Adrenal gland (tissue), 12 donors: ENCODE results near the gene ARHGAP22. TPM values are rescaled to one million over a fixed set of nuclear protein-coding genes. Genes with fewer than 3 reads are reported as not detected.

ENCODE experiments used
- DNase-seq, 7 donors: peaks; one replicate each; pipeline ENCODE4 v3.0.0-alpha.2; 2019 to 2020
- H3K27ac ChIP-seq, 5 donors: fragments of 200-600 bp; sonication (generic) in 4 of 5; 1 replicate in 3 of 5; 2 replicates in 2 of 5; pipeline versions ENCODE4 v1.5.1 to v1.8.0; 2016 to 2020; ENCODE audit warnings: mild to moderate bottlenecking in 1 of 5
- H3K27me3 ChIP-seq: fragments of 200-600 bp; 2 replicates; pipeline ENCODE4 v1.8.0; 2021
- H3K36me3 ChIP-seq, 2 donors: fragments of 200-600 bp; replicated peaks in 1 of 2; 1 replicate in 1 of 2; 2 replicates in 1 of 2; pipeline versions ENCODE4 v1.5.1 to v1.8.0; 2018 to 2022
- H3K4me1 ChIP-seq, 2 donors: fragments of 200-600 bp; replicated peaks in 1 of 2; 1 replicate in 1 of 2; 2 replicates in 1 of 2; pipeline versions ENCODE4 v1.5.1 to v1.8.0; 2018 to 2021
- H3K4me3 ChIP-seq, 4 donors: fragments of 200-600 bp; sonication (generic) in 3 of 4; one replicate each; pipeline ENCODE4 v1.5.1; 2016 to 2018
- H3K9me3 ChIP-seq, 3 donors: fragments of 200-600 bp; sonication (generic) in 1 of 3; replicated peaks in 1 of 3; 1 replicate in 2 of 3; 2 replicates in 1 of 3; pipeline versions ENCODE4 v1.5.1 to v1.8.0; 2016 to 2021
- POLR2A ChIP-seq, 2 donors: fragments of 450-650 bp; IDR thresholded peaks; one replicate each; pipeline ENCODE4 v1.6.1; 2017; ENCODE audit warnings: antibody characterized with exemption in 2 of 2, mild to moderate bottlenecking in 2 of 2, moderate library complexity in 1 of 2
- WGBS, 4 donors: extraction: QIAGEN DNeasy Blood & Tissue Kit in 2 of 4; methylation state at CpG; one replicate each; pipeline versions ENCODE4 v1.1.5 to v1.1.7; 2013 to 2017; 5-methylcytosine and 5-hydroxymethylcytosine counted together
- intact Hi-C, 2 donors: fragments of 100-400 bp; cut with DNase I; formaldehyde crosslinking; loops; one replicate each; pipeline versions ENCODE4 v1.14.1 to v1.15.0; 2022 to 2023
- polyA plus RNA-seq, 3 donors: library from polyadenylated mRNA; stranded (reverse); fragments of 200-250 nt in 2 of 3; fragments of 350-450 nt in 1 of 3; fragmentation: Illumina TruSeq in 1 of 3; extraction: RNeasy Lipid Tissue Mini Kit (QIAGEN cat#74804) in 1 of 3; gene quantifications; one replicate each; pipeline ENCODE4 v1.2.3, GENCODE V29; 2013 to 2014
- total RNA-seq, 9 donors: library from RNA; depleted of rRNA in 4 of 9; stranded (reverse); fragments of >200 nt in 4 of 9; fragments of 120-200 nt in 1 of 9; fragmentation: NEBNext Ultra II Directional in 1 of 9; extraction: Animal tissue kit (Norgen Biotek cat#: 25700) in 1 of 9; gene quantifications; one replicate each; pipeline versions ENCODE4 v1.1.0 to v1.2.4, GENCODE V29; 2013 to 2023
- TF ChIP-seq, protein P1 (sequence below), 6 experiments: fragments of 450-650 bp in 4 of 6; fragments of 200-600 bp in 2 of 6; sonication (generic) in 1 of 6; IDR thresholded peaks; 1 replicate in 5 of 6; 2 replicates in 1 of 6; pipeline versions ENCODE4 v1.5.1 to v1.8.0; 2016 to 2021; ENCODE audit warnings: antibody characterized with exemption in 6 of 6, mild to moderate bottlenecking in 2 of 6, moderate library complexity in 1 of 6
- donor health status: healthy with polysubstance abuse.
- donor health status: Bipolar disorder and iron deficiency.
- donor health status: DM: yes; HTN: yes; CAD: no.
- donor health status: DM: no; HTN: no; CAD: no.
- donor health status: DM: no; HTN: no; CAD: no.
- donor health status: DM: yes; HTN: yes; CAD: no.

Gene ARHGAP22
- total and polyA plus RNA-seq, 12 donors = 0.91 to 11.6 (median 4.6) TPM

DNA sequence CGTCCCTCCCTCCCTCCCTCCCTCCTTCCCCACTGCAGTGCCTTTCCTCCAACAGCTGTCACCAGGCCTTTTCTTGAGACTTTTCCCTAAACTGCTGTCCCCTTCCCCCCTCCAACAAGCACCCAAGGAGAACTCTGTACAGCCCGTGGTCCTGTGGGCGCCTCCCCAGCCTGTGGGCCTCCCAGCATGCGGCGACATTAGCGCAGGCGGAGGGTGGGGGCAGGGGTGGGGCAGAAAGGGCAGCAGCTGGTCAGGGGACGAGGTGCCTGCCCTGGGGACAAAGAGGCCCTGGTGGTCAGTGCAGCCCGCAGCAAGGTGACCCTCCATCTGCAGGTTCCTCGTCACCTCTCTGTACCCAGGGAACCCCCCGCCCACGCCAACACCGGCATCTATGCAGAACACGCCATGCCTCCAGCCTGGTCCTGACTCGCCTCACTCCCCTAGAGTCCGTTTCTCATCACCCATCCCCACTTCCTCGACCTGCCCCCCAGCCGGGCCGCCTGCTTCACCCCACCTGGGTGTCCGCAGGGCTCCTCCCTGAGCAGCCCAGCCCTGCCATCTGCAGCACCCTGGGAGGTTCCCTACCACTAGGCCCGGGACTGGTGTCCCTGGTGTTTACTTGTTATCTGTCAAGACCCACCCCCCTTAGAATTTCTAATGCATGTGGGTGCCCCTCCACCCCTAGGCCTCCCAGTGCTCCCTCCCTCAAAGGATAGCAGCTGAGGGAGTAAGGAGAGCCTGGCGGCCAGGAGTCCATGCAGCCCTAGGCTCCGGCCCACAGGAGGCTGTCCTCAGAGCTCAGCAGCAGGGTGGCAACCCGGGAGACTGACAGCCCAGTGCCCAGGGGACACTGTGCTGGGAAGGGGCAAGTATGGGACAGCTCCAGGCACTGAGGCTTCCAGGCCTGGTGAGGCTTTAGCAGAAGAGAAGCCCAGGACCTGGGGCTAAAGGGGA, 147.8 kb downstream of the ARHGAP22 start:
- peak in 1 of 7 donors; percentile 31 for DNase-seq
- H3K36me3 ChIP-seq = no peaks in the 10 kb centered on the region
- no peaks in the 10 kb centered on the region for H3K27me3 ChIP-seq
- intact Hi-C loops = no loop called here
- no peak overlapping the region for H3K27ac ChIP-seq
- TF ChIP-seq POLR2A (IDR thresholded peaks at IDR 0.05) = no peak
- TF ChIP-seq, protein P1, sequence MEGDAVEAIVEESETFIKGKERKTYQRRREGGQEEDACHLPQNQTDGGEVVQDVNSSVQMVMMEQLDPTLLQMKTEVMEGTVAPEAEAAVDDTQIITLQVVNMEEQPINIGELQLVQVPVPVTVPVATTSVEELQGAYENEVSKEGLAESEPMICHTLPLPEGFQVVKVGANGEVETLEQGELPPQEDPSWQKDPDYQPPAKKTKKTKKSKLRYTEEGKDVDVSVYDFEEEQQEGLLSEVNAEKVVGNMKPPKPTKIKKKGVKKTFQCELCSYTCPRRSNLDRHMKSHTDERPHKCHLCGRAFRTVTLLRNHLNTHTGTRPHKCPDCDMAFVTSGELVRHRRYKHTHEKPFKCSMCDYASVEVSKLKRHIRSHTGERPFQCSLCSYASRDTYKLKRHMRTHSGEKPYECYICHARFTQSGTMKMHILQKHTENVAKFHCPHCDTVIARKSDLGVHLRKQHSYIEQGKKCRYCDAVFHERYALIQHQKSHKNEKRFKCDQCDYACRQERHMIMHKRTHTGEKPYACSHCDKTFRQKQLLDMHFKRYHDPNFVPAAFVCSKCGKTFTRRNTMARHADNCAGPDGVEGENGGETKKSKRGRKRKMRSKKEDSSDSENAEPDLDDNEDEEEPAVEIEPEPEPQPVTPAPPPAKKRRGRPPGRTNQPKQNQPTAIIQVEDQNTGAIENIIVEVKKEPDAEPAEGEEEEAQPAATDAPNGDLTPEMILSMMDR (IDR thresholded peaks at IDR 0.05) = no peak
- 66 to 73% (median 70%) methylated on average over 19 to 24 of the region's 24 CpGs for WGBS, 4 donors
- no peak overlapping the region for H3K4me3 ChIP-seq
- no peaks in the 10 kb centered on the region for H3K4me1 ChIP-seq
- no peaks in the 10 kb centered on the region for H3K9me3 ChIP-seq

DNA sequence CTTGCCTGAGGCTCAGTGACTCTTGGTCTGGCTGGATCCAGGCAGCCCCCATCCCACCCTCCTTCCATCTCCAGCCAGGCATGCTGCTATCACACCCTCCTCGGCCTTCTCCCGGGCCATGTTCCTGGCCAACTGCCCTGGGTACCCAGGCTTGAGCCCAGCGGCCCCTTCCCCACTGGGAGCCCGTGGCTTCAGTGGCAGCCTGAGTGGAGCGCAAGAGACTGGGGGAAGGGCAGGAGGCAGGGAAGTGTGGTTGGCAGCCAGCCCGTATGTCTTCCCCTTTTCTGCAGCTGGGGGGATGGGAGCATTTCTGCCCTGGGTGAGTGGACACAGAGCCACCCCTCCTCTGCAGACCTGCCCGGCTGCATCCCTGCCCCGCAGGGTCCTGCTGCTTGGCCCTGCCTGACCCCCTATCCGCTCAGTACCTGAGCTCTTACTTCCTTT, 148.5 kb downstream of the ARHGAP22 start:
- H3K9me3 ChIP-seq = no peaks in the 10 kb centered on the region
- no peak overlapping the region for H3K4me3 ChIP-seq
- no peaks in the 10 kb centered on the region for H3K4me1 ChIP-seq
- TF ChIP-seq, protein P1 (IDR thresholded peaks at IDR 0.05) = no peak
- no peak for TF ChIP-seq POLR2A (IDR thresholded peaks at IDR 0.05)
- intact Hi-C loops = no loop called here
- no peaks in the 10 kb centered on the region for H3K36me3 ChIP-seq
- 39 to 45% (median 42%) methylated on average over 3 to 9 of the region's 9 CpGs for WGBS, 4 donors
- peak; percentile 30 to 65 (median 44) for DNase-seq
- no peaks in the 10 kb centered on the region for H3K27me3 ChIP-seq
- no peak overlapping the region for H3K27ac ChIP-seq

DNA sequence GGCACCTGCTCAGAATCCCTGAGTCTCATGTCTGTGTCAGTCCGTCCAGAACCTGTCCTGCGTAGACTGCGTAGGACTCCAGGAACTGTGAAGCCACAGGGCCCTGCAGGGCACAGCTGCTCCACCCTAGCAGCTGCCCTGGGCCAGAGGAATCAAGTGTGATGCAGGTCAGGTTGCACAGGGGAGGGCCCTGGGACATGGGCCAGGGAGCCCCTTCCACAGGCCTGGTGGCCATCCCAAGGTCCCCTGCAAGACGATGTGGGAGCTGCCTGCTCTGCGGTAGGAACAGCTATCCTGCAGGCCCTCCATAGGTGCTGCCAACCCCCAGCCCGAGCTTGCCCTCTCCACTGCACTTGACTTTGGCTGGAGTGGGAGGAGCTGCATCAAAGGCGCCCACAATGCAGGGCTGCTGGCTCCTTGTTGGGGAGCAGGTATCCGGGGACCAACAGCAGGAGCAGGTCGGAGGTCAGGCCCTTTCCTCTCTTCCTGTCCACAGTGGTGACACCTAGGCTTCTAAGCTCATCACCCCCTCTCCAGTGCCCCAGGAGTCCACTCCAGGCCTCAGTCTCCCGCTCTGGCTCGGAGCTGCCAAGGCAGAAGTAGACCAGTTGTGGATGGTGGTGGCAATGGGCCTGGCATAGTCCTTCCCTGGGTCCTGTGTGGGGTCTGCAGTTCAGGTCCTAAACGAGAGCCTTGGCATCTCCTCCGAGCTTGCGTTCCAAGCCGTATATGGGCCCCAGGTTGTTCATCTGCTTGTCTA, 149.3 kb downstream of the ARHGAP22 start:
- WGBS, 4 donors = 80 to 97% (median 93%) methylated on average over 5 to 15 of the region's 15 CpGs
- no peak for TF ChIP-seq POLR2A (IDR thresholded peaks at IDR 0.05)
- TF ChIP-seq, protein P1 (IDR thresholded peaks at IDR 0.05) = no peak
- DNase-seq = peak in 1 of 7 donors; percentile 23

DNA sequence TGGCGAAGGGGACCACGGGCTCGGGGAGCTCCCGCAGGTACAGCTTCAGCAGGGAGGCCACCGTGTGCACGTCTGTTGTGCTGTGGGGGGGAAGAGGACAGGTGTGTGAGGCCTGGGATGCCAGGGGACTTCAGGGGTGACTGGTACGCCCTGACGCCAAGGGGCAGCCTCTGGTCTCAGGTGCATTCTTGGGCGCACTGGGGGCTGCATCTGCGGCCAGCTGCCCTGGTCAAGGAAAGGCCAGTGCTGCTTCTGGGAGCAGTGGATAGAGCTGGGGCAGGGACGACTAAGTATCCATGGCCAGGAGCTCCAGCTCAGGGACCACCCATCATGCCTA, 149.8 kb downstream of the ARHGAP22 start:
- intact Hi-C loops = no loop called here
- TF ChIP-seq POLR2A (IDR thresholded peaks at IDR 0.05) = no peak
- TF ChIP-seq, protein P1 (IDR thresholded peaks at IDR 0.05) = no peak
- no peaks in the 10 kb centered on the region for H3K9me3 ChIP-seq
- no peak for DNase-seq
- WGBS, 4 donors = 90 to 93% (median 92%) methylated on average over 4 to 11 of the region's 11 CpGs; no CpG with 5 or more reads in 1 of the 4 donors
- no peaks in the 10 kb centered on the region for H3K36me3 ChIP-seq
- no peaks in the 10 kb centered on the region for H3K27me3 ChIP-seq
- H3K27ac ChIP-seq = no peak overlapping the region
- H3K4me3 ChIP-seq = no peak overlapping the region
- H3K4me1 ChIP-seq = no peaks in the 10 kb centered on the region

More for the DNA sequence above, 149.3 kb downstream of the ARHGAP22 start:
- Histone ChIP-seq H3K36me3 (no peaks in the 10 kb centered on the region), H3K27ac (no peak overlapping the region), H3K9me3 (no peaks in the 10 kb centered on the region), H3K4me1 (no peaks in the 10 kb centered on the region), H3K27me3 (no peaks in the 10 kb centered on the region), H3K4me3 (no peak overlapping the region)
- intact Hi-C loops = no loop called here
